OCI-LY7 (cell line): Measurements from ENCODE around the gene RTL9. TPM values are rescaled to one million over a fixed set of nuclear protein-coding genes. Genes with fewer than 3 reads are reported as not detected.
"Not testable (repeated sequence)": the region's sequence is repeated elsewhere in the genome, so short reads cannot be mapped to it uniquely, and the experiment has no call there.

Source experiments
- BruUV-seq: library from RNA; stranded (reverse); fragments of 400-500 nt; replicated peaks from 2 replicates; lab custom pipeline; 2021; lab: Mats Ljungman, UMichigan
- CTCF ChIA-PET: fragments of 300-600 bp; sonication (Branson Sonifier 250); formaldehyde crosslinking; loops from one replicate; lab custom pipeline; 2022; ENCODE audit warnings: antibody characterized with exemption; ENCODE audit not compliant: unreplicated experiment; lab: Charles Lee
- POLR2A ChIA-PET: fragments of 300-600 bp; sonication (Branson Sonifier 250); formaldehyde crosslinking; loops from one replicate; lab custom pipeline; 2022; ENCODE audit warnings: antibody characterized with exemption; lab: Charles Lee
- DNase-seq: peaks from one replicate; pipeline ENCODE4 v3.0.0-alpha.2; 2015; ENCODE audit warnings: low spot score
- H2AFZ ChIP-seq: fragments of 200-600 bp; sonication (generic), shearing (Covaris generic); 2 replicates; pipeline ENCODE4 v1.6.1; 2014; ENCODE audit warnings: mild to moderate bottlenecking, antibody characterized with exemption, low read length, moderate library complexity
- H3K27ac ChIP-seq: fragments of 200-600 bp; sonication (generic); 2 replicates; pipeline ENCODE4 v1.5.1; 2014; ENCODE audit warnings: mixed run types, low read depth, mild to moderate bottlenecking, moderate library complexity, low read length, inconsistent platforms; ENCODE audit not compliant: poor library complexity, severe bottlenecking
- H3K36me3 ChIP-seq: fragments of 200-600 bp; sonication (generic); 2 replicates; pipeline ENCODE4 v1.6.1; 2014; ENCODE audit warnings: mild to moderate bottlenecking, antibody characterized with exemption, low read length, moderate library complexity, mixed read lengths; ENCODE audit not compliant: insufficient read depth
- H3K4me1 ChIP-seq: fragments of 200-600 bp; sonication (generic); 2 replicates; pipeline ENCODE4 v1.5.1; 2014; ENCODE audit warnings: mild to moderate bottlenecking, low read length; ENCODE audit not compliant: insufficient read depth, poor library complexity, severe bottlenecking
- H3K4me2 ChIP-seq: fragments of 200-600 bp; sonication (generic); 2 replicates; pipeline ENCODE4 v1.6.1; 2014; ENCODE audit warnings: mild to moderate bottlenecking, low read length
- H3K4me3 ChIP-seq: fragments of 200-600 bp; sonication (generic); 2 replicates; pipeline ENCODE4 v1.5.1; 2014; ENCODE audit warnings: mild to moderate bottlenecking, low read depth, low read length; ENCODE audit not compliant: poor library complexity, severe bottlenecking
- H3K79me2 ChIP-seq: fragments of 200-600 bp; sonication (generic); 2 replicates; pipeline ENCODE4 v1.6.1; 2016; ENCODE audit warnings: low read depth, mild to moderate bottlenecking, low read length, moderate library complexity, mixed read lengths; ENCODE audit not compliant: insufficient read depth
- H3K9me2 ChIP-seq: fragments of 200-600 bp; sonication (generic); 2 replicates; pipeline ENCODE4 v1.6.1; 2016; ENCODE audit warnings: mild to moderate bottlenecking, low read length, mixed read lengths; ENCODE audit not compliant: insufficient read depth
- H3K9me3 ChIP-seq: fragments of 200-600 bp; sonication (generic); 2 replicates; pipeline ENCODE4 v1.6.1; 2014; ENCODE audit warnings: mild to moderate bottlenecking, mixed run types, low read length, mixed read lengths
- H4K20me1 ChIP-seq: fragments of 200-600 bp; sonication (generic); 2 replicates; pipeline ENCODE4 v1.6.1; 2014; ENCODE audit warnings: mild to moderate bottlenecking, antibody characterized with exemption, low read length, moderate library complexity, mixed read lengths; ENCODE audit not compliant: insufficient read depth
- CTCF ChIP-seq: fragments of 200-600 bp; sonication (generic); conservative IDR thresholded peaks from 2 replicates; pipeline ENCODE4 v1.5.1; 2014; ENCODE audit warnings: mild to moderate bottlenecking, antibody characterized with exemption, low read length, moderate library complexity, mixed read lengths
- EZH2phosphoT487 ChIP-seq: fragments of 200-600 bp; sonication (generic); IDR thresholded peaks from 2 replicates; pipeline ENCODE4 v1.6.1; 2018; ENCODE audit warnings: low read depth, borderline replicate concordance, mild to moderate bottlenecking, mixed run types, antibody characterized with exemption, low read length, moderate library complexity, mixed read lengths
- intact Hi-C: fragments of 100-400 bp; cut with micrococcal nuclease; formaldehyde crosslinking; loops from one replicate; pipeline ENCODE4 v1.10.0; 2022; ENCODE audit not compliant: unreplicated experiment
- total RNA-seq, 2 experiments: library from RNA; depleted of rRNA in 1 of 2; stranded (reverse); fragments of >200 nt in 1 of 2; shearing (Covaris generic) in 1 of 2; gene quantifications; 2 replicates each; pipeline ENCODE4 v1.2.3, GENCODE V29; 2014 to 2022

The RTL9 gene
- total RNA-seq, 2 experiments from 2014 or later: not detected

DNA sequence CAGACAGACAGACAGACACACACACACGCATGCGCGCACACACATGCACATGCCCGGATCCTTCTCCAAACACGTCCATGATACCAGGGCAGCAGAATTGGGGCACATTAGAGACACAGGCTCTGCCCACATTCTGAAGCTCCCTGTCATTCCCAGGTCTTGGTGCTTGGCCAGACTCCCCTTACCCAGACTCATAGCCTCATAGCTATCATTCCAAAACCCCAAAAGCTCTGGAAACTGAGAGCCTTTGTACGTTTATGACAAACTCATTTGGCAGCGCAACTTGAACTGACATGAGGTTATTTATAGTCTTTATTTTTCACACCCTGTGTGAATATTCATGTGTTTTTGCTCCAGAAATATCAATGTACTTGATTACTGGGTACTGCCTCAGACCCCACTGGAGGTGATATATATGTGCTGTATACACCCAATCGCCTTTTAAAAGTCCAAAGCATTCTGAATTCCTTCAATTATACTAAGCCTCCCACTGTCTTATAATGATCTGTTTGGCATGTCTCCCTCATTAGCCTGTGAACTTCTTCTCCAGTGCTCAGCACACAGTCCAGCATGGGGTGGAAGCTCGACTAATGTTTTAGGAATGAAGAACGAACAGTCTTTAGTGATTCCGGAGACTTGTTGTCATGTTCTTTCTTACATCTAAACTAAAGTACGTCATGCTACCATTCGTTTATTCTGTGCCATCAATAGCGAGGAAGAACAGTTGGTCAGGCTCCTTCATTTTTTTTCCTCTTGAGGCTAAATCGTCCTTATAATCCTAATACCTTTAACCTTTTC, 45.0 kb downstream of the RTL9 start:
- Histone ChIP-seq H3K36me3 (no peaks in the 10 kb centered on the region), H3K9me3 (no peaks in the 10 kb centered on the region), H3K4me3 (no peak overlapping the region), H3K4me1 (no peaks in the 10 kb centered on the region), H3K4me2 (no peak overlapping the region), H3K79me2 (no peaks in the 10 kb centered on the region), H3K27ac (no peak overlapping the region), H2AFZ (no peak overlapping the region), H3K9me2 (no peaks in the 10 kb centered on the region), H4K20me1 (no peaks in the 10 kb centered on the region)
- BruUV-seq: no TSS peak
- ChIA-PET CTCF (interaction anchor here (0.5 kb wide), 1 partner anchor 453 kb away, joined by 3 read pairs; no protein-coding TSS in a partner anchor), POLR2A (interaction anchor here (0.5 to 1.0 kb wide), 3 partner anchors 47 to 242 kb away, joined by 4 to 5 read pairs (median 4); no protein-coding TSS in a partner anchor)
- DNase-seq: no peak
- TF ChIP-seq CTCF (no peak), EZH2phosphoT487 (no peak)
- intact Hi-C loops: no loop called here

GRCh38 chrX:110404376-110404775, 45.7 kb downstream of the RTL9 start:
- Histone ChIP-seq H3K9me2 (no peaks in the 10 kb centered on the region), H3K79me2 (no peaks in the 10 kb centered on the region), H3K36me3 (no peaks in the 10 kb centered on the region), H3K4me2 (no peak overlapping the region), H3K9me3 (no peaks in the 10 kb centered on the region), H2AFZ (no peak overlapping the region), H3K4me3 (no peak overlapping the region), H3K27ac (no peak overlapping the region), H4K20me1 (no peaks in the 10 kb centered on the region), H3K4me1 (no peaks in the 10 kb centered on the region)
- DNase-seq: no peak
- CTCF ChIA-PET: interaction anchor here (0.5 kb wide), 1 partner anchor 452 kb away, joined by 3 read pairs; no protein-coding TSS in a partner anchor
- no peak for TF ChIP-seq EZH2phosphoT487
- intact Hi-C loops: no loop called here
- BruUV-seq: no TSS peak
- POLR2A ChIA-PET: no interaction called here

DNA sequence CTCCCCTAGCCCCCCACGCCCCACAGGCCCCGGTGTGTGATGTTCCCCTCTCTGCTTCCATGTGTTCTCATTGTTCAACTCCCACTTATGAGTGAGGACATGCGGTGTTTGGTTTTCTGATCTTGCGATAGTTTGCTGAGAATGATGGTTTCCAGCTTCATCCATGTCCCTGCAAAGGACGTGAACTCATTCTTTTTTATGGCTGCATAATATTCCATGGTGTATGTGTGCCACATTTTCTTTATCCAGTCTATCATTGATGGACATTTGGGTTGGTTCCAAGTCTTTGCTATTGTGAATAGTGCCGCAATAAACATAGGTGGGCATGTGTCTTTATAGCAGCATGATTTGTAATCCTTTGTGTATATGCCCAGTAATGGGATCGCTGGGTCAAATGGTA, 47.6 kb downstream of the RTL9 start:
- H3K9me3 ChIP-seq, H4K20me1 ChIP-seq, BruUV-seq, H3K4me2 ChIP-seq, H3K9me2 ChIP-seq, H3K4me1 ChIP-seq, H2AFZ ChIP-seq, CTCF ChIA-PET, H3K36me3 ChIP-seq, DNase-seq, H3K4me3 ChIP-seq, H3K79me2 ChIP-seq, H3K27ac ChIP-seq, intact Hi-C loops: not testable (repeated sequence)
- POLR2A ChIA-PET: interaction anchor here (0.9 kb wide), 1 partner anchor 248 kb away, joined by 3 read pairs; no protein-coding TSS in a partner anchor
